WERI-Rb-1 (cell line): ENCODE results near the gene RAB36.

Experiments
- DNase-seq: peaks from one replicate; pipeline ENCODE4 v3.0.0-alpha.2; 2020
- H3K27ac ChIP-seq: fragments of 250-450 bp; sonication (Bioruptor Pico); 2 replicates; pipeline ENCODE4 v1.5.1; 2020; ENCODE audit warnings: mild to moderate bottlenecking, moderate library complexity
- H3K27me3 ChIP-seq: fragments of 250-450 bp; sonication (Bioruptor Pico); 2 replicates; pipeline ENCODE4 v1.5.1; 2021; ENCODE audit warnings: mild to moderate bottlenecking, low read depth, moderate library complexity; ENCODE audit not compliant: insufficient read depth, severe bottlenecking
- H3K36me3 ChIP-seq: fragments of 250-450 bp; sonication (Bioruptor Pico); 2 replicates; pipeline ENCODE4 v1.5.1; 2020; ENCODE audit warnings: mild to moderate bottlenecking, moderate library complexity
- H3K4me3 ChIP-seq: 2 replicates; pipeline ENCODE4 v1.5.1; 2011; ENCODE audit warnings: low read depth, mild to moderate bottlenecking, control low read depth, low read length
- H3K9me3 ChIP-seq: fragments of 250-450 bp; sonication (Bioruptor Pico); 2 replicates; pipeline ENCODE4 v1.5.1; 2021; ENCODE audit warnings: mild to moderate bottlenecking, moderate library complexity; ENCODE audit not compliant: severe bottlenecking
- CTCF ChIP-seq: IDR thresholded peaks from 2 replicates; pipeline ENCODE4 v1.5.1; 2011; ENCODE audit warnings: low read depth, mild to moderate bottlenecking, control low read depth, inconsistent platforms, low read length

The RAB36 gene

GRCh38 chr22:23143119-23143518, 2.2 kb upstream of the RAB36 start:
- TF ChIP-seq CTCF, result no peak

GRCh38 chr22:23144432-23144831, 845 bp upstream of the RAB36 start:
- H3K9me3 ChIP-seq, result no peaks in the 10 kb centered on the region
- no peak for TF ChIP-seq CTCF
- H3K4me3 ChIP-seq, result no peak overlapping the region
- H3K36me3 ChIP-seq, result no peaks in the 10 kb centered on the region
- no peaks in the 10 kb centered on the region for H3K27me3 ChIP-seq
- H3K27ac ChIP-seq, result no peak overlapping the region
- DNase-seq, result no peak

More at GRCh38 chr22:23143119-23143518, 2.2 kb upstream of the RAB36 start:
- no peaks in the 10 kb centered on the region for H3K9me3 ChIP-seq
- no peak overlapping the region for H3K27ac ChIP-seq
- H3K27me3 ChIP-seq, result no peaks in the 10 kb centered on the region
- no peak overlapping the region for H3K4me3 ChIP-seq
- no peak for DNase-seq
- no peaks in the 10 kb centered on the region for H3K36me3 ChIP-seq

GRCh38 chr22:23145878-23146470, 697 bp downstream of the RAB36 start:
- Histone ChIP-seq H3K36me3 (no peaks in the 10 kb centered on the region), H3K27ac (no peak overlapping the region), H3K4me3 (no peak overlapping the region), H3K27me3 (no peaks in the 10 kb centered on the region), H3K9me3 (no peaks in the 10 kb centered on the region)
- TF ChIP-seq CTCF, result no peak
- no peak for DNase-seq

- no peak for DNase-seq
- no peak for TF ChIP-seq CTCF
- no peaks in the 10 kb centered on the region for H3K36me3 ChIP-seq
- H3K27me3 ChIP-seq, result no peaks in the 10 kb centered on the region
- H3K9me3 ChIP-seq, result no peaks in the 10 kb centered on the region
- no peak overlapping the region for H3K27ac ChIP-seq
- no peak overlapping the region for H3K4me3 ChIP-seq
Measured at GRCh38 chr22:23146478-23147205, 1.4 kb downstream of the RAB36 start.

GRCh38 chr22:23147617-23148387, 2.5 kb downstream of the RAB36 start:
- no peak for TF ChIP-seq CTCF
- Histone ChIP-seq H3K27ac (no peak overlapping the region), H3K9me3 (no peaks in the 10 kb centered on the region), H3K4me3 (no peak overlapping the region), H3K36me3 (no peaks in the 10 kb centered on the region), H3K27me3 (no peaks in the 10 kb centered on the region)
- DNase-seq, result no peak
